ENCODE results near the gene PTPRK. TPM values are rescaled to one million over a fixed set of nuclear protein-coding genes. Genes with fewer than 3 reads are reported as not detected.

PTPRK gene
- total and polyA plus RNA-seq, 2 of the 13 experiments (the other 11 are each of a cell fraction or from before 2014, with no cell fraction given): 43.6 to 98.3 TPM

GRCh38 chr6:128365520-128366160, 154.8 kb downstream of the PTPRK start (continued):
- peak; percentile 55; the same call in 1 of the 2 replicates for TF ChIP-seq SIX1 (CRISPR knock-in tag; IDR thresholded peaks at IDR 0.05; ENCODE audit: borderline replicate concordance)
- no peak for TF ChIP-seq ZSCAN30 (CRISPR knock-in tag; IDR thresholded peaks at IDR 0.05)
- TF ChIP-seq ZSCAN9 (CRISPR knock-in tag; IDR thresholded peaks at IDR 0.05; ENCODE audit: borderline replicate concordance): 0 out of 2 replicates have a peak, but pooled peaks have one; percentile 41
- TF ChIP-seq ZBTB20 (CRISPR knock-in tag; IDR thresholded peaks at IDR 0.05; ENCODE audit: borderline replicate concordance, low read depth): peak; percentile 86; the same call in 1 of the 2 replicates
- no peak for TF ChIP-seq U2AF1 (optimal IDR thresholded peaks at IDR 0.05; ENCODE audit: low read depth, low read length)
- 0 out of 2 replicates have a peak, but pooled peaks have one; percentile 31 for TF ChIP-seq NFIC (IDR thresholded peaks at IDR 0.05; ENCODE audit: low read length)
- TF ChIP-seq RFXANK (CRISPR knock-in tag; IDR thresholded peaks at IDR 0.05): peak; percentile 55; the same call in 1 of the 2 replicates
- TF ChIP-seq ZNF326 (CRISPR knock-in tag; IDR thresholded peaks at IDR 0.05; ENCODE audit: borderline replicate concordance): no peak
- peak; percentile 63 for TF ChIP-seq ZEB1 (IDR thresholded peaks at IDR 0.05; ENCODE audit: insufficient replicate concordance, low read depth)
- TF ChIP-seq, protein P1, sequence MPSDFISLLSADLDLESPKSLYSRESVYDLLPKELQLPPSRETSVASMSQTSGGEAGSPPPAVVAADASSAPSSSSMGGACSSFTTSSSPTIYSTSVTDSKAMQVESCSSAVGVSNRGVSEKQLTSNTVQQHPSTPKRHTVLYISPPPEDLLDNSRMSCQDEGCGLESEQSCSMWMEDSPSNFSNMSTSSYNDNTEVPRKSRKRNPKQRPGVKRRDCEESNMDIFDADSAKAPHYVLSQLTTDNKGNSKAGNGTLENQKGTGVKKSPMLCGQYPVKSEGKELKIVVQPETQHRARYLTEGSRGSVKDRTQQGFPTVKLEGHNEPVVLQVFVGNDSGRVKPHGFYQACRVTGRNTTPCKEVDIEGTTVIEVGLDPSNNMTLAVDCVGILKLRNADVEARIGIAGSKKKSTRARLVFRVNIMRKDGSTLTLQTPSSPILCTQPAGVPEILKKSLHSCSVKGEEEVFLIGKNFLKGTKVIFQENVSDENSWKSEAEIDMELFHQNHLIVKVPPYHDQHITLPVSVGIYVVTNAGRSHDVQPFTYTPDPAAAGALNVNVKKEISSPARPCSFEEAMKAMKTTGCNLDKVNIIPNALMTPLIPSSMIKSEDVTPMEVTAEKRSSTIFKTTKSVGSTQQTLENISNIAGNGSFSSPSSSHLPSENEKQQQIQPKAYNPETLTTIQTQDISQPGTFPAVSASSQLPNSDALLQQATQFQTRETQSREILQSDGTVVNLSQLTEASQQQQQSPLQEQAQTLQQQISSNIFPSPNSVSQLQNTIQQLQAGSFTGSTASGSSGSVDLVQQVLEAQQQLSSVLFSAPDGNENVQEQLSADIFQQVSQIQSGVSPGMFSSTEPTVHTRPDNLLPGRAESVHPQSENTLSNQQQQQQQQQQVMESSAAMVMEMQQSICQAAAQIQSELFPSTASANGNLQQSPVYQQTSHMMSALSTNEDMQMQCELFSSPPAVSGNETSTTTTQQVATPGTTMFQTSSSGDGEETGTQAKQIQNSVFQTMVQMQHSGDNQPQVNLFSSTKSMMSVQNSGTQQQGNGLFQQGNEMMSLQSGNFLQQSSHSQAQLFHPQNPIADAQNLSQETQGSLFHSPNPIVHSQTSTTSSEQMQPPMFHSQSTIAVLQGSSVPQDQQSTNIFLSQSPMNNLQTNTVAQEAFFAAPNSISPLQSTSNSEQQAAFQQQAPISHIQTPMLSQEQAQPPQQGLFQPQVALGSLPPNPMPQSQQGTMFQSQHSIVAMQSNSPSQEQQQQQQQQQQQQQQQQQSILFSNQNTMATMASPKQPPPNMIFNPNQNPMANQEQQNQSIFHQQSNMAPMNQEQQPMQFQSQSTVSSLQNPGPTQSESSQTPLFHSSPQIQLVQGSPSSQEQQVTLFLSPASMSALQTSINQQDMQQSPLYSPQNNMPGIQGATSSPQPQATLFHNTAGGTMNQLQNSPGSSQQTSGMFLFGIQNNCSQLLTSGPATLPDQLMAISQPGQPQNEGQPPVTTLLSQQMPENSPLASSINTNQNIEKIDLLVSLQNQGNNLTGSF (CRISPR knock-in tag; IDR thresholded peaks at IDR 0.05): no peak
- TF ChIP-seq, protein P2, sequence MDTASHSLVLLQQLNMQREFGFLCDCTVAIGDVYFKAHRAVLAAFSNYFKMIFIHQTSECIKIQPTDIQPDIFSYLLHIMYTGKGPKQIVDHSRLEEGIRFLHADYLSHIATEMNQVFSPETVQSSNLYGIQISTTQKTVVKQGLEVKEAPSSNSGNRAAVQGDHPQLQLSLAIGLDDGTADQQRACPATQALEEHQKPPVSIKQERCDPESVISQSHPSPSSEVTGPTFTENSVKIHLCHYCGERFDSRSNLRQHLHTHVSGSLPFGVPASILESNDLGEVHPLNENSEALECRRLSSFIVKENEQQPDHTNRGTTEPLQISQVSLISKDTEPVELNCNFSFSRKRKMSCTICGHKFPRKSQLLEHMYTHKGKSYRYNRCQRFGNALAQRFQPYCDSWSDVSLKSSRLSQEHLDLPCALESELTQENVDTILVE (CRISPR knock-in tag; IDR thresholded peaks at IDR 0.05): peak; percentile 33; the same call in 1 of the 2 replicates
- TF ChIP-seq ZNF563 (CRISPR knock-in tag; IDR thresholded peaks at IDR 0.05): no peak
- TF ChIP-seq, protein P3, sequence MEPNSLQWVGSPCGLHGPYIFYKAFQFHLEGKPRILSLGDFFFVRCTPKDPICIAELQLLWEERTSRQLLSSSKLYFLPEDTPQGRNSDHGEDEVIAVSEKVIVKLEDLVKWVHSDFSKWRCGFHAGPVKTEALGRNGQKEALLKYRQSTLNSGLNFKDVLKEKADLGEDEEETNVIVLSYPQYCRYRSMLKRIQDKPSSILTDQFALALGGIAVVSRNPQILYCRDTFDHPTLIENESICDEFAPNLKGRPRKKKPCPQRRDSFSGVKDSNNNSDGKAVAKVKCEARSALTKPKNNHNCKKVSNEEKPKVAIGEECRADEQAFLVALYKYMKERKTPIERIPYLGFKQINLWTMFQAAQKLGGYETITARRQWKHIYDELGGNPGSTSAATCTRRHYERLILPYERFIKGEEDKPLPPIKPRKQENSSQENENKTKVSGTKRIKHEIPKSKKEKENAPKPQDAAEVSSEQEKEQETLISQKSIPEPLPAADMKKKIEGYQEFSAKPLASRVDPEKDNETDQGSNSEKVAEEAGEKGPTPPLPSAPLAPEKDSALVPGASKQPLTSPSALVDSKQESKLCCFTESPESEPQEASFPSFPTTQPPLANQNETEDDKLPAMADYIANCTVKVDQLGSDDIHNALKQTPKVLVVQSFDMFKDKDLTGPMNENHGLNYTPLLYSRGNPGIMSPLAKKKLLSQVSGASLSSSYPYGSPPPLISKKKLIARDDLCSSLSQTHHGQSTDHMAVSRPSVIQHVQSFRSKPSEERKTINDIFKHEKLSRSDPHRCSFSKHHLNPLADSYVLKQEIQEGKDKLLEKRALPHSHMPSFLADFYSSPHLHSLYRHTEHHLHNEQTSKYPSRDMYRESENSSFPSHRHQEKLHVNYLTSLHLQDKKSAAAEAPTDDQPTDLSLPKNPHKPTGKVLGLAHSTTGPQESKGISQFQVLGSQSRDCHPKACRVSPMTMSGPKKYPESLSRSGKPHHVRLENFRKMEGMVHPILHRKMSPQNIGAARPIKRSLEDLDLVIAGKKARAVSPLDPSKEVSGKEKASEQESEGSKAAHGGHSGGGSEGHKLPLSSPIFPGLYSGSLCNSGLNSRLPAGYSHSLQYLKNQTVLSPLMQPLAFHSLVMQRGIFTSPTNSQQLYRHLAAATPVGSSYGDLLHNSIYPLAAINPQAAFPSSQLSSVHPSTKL (CRISPR knock-in tag; IDR thresholded peaks at IDR 0.05): peak; percentile 79
- TF ChIP-seq CREB1 (IDR thresholded peaks at IDR 0.05): no peak
- peak; percentile 62 for TF ChIP-seq CREB1 (CRISPR knock-in tag; IDR thresholded peaks at IDR 0.05)

All from HepG2 (cell line).